Measurements from ENCODE around the gene LLGL2. TPM values are rescaled to one million over a fixed set of nuclear protein-coding genes. Genes with fewer than 3 reads are reported as not detected.
"Not testable (repeated sequence)": the region's sequence is repeated elsewhere in the genome, so short reads cannot be mapped to it uniquely, and the experiment has no call there.

LLGL2 gene
- polyA plus RNA-seq, 1 donor, result 13.5 TPM

DNA sequence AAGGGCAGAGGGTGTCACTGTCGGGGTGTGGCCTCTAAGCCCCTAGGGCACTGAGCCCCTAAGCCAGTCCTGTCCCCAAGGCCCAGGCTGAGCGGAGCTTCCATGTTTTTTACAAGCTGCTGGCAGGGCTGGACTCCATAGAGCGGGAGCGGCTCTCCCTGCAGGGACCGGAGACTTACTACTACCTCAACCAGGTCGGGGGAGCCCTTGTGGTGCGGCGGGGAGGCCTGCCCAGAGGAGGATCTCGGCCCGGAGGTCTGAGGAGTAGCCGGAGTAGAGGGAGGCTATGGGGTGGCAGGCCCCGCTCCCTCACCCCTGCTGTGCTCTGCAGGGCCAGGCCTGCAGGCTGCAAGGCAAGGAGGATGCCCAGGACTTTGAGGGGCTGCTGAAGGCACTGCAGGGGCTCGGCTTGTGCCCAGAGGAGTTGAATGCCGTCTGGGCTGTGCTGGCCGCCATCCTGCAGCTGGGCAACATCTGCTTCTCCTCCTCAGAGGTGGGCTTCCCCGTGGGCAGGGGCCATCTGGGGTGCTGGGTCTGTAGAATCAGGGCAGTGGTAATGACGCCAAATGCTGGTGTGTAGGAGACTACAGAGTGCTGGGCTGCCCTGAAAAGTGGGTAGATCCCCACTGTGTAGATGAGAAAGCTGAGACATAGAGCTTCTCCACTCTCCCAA, 67.0 kb downstream of the LLGL2 start:
- DNase-seq, result no peak

- DNase-seq, result not testable (repeated sequence)
Measured at GRCh38 chr17:75593430-75593829, 67.9 kb downstream of the LLGL2 start.

DNA sequence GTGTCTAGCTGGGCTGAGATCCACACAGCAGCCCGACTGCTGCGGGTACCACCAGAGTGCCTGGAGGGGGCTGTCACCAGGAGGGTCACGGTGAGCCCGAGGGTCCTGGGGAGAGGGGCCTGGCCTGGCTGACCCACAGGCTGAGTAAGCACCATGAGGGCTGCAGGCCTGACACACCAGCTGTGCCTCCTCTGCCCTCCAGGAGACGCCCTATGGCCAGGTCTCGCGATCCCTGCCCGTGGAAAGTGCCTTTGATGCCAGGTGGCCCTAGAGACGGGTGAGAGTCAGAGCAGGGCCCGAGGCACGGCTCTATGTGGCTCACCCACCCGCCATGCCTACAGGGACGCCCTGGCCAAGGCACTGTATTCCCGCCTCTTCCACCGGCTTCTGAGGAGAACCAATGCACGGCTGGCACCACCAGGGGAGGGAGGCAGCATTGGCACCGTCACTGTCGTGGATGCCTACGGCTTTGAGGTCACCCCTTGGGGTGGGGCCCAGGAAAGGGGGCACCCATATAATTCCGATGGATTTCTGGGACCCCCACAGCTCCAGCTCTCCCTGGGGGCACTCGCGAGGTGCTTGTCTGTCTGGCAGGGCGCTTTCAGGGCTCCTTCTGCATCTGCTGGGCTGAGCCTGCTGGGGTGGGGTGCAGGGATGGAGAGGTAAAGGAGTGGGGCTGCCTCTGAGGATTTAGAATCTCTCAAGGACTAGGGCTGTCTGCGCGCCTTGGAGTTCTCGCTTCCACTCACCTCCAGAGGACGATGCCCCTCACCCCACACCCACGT, 69.2 kb downstream of the LLGL2 start:
- DNase-seq, result no peak

DNA sequence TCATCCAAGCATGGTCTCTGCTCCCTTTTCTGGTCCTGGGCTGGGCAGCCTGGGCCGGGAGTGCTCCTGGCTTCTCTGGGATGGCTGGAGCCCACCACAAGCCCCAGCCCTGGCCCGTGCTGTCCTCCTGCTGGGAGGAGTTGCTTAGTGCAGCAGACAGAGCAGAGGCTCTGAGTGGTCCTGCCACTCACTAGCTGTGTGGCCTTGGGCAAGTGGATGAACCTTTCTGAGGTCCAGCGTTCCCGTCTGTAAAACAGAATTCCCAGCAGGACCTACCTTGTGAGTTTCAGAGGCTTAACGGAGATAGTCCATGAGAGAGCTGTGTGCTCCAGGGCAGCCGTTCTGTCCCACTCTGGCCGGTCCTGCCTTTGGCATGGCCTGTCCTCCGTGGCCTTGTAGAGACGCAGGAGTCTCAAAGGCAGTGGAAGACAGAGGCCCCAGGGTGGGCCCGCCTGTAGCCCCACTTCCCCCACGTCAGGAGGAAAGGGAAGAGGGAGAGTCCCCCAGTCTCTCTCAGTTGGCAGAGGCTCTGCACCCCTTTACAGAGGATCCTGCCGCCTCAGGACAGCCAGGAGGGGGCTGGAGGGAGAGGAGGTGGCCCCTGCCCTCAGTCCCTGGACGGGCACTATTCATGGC, 69.9 kb downstream of the LLGL2 start:
- no peak for DNase-seq

DNA sequence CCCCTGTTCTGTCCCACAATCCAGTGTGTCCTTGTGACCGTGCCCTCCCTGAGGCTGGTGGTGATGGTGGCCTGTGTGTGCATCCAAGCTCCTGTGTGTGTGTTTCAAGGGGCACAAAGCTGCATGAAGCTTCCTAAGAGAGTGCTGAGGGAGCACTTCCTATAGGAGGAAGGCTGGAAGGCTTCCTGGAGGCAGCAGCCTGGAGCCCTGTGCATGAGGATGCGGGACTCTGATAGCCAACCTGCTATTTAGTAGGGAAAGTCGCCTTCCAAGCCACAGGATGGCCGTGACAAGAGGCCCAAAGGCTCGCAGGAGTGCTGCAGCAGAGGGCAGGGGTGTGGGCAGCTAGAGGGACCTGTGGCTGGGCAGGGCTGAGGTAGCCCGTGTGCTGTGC, 70.4 kb downstream of the LLGL2 start:
- DNase-seq, result no peak

DNA sequence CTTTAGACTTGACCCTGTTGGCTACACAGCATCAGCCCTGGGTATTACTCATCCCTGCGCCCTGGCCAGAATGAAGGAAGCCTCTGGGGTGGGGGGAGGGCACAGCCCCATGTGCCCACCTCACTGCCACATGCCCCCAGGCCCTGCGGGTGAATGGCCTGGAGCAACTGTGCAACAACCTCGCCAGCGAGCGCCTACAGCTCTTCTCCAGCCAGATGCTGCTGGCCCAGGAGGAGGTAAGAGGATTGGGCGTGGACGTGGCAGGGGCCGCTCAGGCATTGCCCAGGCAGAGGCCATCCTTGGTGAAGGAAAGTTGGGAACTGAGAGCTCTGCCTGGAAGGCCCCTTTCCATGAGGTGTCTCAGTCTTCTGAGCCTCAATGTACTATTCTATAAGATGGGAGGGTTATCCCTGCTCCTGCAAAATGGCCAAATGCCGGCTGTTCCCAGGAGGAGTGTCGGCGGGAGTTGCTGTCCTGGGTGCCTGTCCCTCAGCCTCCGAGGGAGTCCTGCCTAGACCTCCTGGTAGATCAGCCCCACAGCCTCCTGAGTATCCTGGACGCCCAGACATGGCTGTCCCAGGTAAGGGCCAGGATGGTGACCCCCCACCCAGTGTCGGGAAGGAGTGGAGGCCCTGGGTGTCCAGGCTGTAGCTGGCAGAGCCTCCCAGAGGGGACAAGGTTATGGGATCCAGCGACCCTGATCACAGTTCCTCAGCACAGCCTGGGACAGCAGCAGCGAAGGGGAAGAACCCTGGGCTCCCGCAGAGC, 71.0 kb downstream of the LLGL2 start:
- no peak for DNase-seq

DNA sequence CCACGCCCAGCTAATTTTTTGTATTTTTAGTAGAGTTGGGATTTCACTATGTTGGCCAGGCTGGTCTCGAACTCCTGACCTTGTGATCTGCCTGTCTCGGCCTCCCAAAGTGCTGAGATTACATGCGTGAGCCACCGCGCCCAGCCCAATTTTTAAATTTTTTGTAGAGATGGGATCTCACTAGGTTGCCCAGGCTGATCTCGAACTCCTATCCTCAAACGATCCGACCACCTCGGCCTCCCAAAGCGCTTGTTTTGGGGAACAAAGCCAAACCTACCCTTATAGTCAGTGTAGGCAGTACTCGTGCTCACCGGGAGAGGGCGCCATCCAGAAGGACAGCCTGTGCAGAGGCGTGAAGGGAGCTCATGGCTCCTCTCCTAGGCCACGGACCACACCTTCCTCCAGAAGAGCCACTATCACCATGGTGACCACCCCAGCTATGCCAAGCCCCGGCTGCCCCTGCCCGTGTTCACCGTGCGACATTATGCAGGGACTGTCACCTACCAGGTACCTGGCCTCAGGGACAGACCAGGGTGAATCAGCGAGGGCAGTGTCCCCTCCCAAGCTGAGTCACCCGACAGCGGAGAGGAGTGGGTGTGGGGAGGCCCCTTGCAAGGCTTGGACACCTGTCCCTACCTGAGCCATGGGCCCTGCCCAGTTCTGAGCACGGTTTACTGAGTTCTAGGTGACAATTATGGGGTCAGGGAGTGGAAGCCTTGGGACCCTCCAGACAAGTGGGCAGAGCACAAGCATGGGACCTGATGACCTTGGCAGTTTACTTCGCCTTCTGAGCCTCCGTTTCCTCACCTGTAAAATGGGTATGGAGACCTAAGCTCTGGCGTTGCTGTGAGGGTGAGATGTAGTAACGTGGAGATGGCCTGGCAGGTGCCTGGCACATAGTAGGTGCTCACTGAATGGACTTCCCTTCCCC, 75.8 kb downstream of the LLGL2 start:
- no peak for DNase-seq

DNA sequence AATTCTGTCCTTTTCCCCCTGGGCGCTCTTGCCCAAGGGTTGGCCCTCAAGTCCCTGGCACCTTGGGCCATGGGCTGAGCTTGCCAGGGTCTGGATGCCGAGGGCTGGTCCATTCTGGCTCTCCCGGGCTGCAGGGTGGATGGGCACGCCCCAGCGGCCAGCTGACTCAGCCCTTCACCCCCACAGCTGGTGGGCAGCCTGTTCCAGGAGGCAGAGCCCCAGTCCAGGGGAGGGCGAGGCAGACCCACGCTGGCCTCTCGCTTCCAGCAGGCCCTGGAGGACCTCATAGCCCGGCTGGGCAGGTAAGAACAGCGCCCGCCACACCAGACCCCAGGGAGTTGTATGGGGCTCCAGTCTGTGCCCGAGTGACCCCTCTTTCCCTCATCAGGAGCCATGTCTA, 77.1 kb downstream of the LLGL2 start:
- no peak for DNase-seq

DNA sequence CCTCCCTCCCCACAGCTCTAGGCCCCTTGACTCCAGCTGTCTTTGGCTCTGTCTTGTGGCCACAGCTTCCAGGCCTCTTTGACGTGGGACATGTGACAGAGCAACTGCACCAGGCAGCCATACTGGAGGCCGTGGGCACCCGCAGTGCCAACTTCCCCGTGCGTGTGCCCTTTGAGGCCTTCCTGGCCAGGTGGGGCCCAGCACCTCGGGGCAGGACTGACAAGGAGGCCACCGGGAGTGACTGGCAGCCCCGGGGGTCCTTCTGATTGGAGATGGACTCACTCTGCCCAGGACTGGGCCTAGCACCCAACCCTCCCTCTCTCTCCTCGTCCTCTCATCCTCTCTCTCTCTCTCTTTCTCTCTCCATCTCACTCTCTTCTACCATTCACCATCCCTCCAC, 77.6 kb downstream of the LLGL2 start:
- DNase-seq, result no peak

- DNase-seq, result no peak
Measured at GRCh38 chr17:75604034-75604695, 78.7 kb downstream of the LLGL2 start.

DNA sequence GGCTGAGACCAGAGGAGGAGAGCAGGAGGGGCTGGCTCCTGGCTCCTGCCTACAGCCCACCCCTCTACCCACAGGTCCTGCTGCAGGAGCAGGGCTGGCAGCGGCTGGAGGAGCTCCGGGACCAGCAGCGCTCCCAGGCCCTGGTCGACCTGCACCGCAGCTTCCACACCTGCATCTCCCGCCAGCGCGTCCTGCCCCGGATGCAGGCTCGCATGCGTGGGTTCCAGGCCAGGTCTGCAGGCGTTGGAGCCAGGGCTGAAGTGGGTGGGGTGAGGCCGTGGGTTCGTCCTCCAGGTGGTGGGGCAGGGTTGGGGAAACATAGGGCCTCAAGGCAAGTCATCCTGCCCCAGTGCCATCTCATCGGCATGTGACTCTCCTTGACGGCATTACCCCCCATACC, 80.3 kb downstream of the LLGL2 start:
- no peak for DNase-seq

DNA sequence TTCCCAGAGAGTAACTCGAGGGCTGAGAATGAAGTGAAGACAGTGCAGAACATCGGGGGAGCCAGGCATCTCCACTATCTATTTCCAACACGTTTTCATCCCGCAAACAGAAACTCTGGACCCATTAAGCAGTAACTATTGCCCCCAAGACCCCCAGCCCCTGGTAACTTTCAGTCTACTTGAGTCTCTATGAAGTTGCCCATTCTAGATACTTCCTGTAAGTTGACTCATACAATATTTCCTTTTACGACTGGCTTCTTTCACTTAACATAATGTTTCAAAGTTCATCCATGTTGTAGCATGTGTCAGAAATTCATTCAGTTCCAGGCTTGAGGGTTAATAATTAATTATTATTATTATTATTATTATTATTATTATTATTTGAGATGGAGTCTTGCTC, 81.6 kb downstream of the LLGL2 start:
- DNase-seq, result no peak

DNA sequence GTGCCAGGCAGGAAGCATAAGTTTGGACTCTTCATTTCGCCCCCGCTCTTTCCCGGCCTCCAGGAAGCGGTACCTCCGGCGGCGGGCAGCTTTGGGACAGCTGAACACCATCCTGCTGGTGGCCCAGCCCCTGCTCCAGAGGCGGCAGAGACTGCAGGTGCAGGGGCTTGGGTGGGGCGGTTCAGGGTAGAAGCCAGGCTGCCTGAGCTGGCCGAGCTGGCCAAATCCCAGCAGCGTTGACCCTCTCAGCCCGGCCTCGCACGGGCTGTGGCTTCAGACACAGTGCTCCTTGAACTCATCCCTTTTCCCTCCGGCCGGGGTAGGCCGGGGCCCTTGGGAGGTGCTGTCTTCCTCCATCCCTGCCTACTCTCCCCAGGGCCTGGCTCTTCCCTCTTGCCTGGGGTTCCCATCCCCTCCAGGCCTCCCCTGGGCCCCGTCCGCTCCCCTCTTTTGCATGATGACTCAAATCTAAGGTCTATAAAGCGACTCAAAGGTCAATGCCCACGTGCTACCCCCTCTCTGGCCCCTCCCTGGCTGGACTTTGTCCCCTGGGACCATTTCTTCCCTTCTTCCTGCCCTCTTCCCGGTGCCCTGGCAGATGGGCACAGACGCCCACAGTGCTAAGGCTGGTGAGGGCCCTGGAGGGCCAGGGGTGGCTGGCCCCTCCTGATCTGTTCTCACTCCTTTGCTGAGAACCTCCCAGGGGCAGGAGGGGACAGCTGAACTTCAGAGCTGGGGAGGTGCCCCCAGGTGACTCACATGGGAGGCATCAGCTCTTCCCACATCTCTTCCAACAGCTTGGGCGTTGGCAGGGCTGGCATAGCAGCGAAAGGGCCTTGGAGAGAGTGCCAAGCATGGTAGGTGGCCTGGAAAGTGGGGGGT, 84.8 kb downstream of the LLGL2 start:
- DNase-seq, result no peak

- DNase-seq, result no peak
Measured at GRCh38 chr17:75611851-75612429, 86.4 kb downstream of the LLGL2 start.

- no peak for DNase-seq
Measured at GRCh38 chr17:75612906-75613626, 87.6 kb downstream of the LLGL2 start.

- DNase-seq, result no peak
Measured at GRCh38 chr17:75614006-75614405, 88.5 kb downstream of the LLGL2 start.

DNA sequence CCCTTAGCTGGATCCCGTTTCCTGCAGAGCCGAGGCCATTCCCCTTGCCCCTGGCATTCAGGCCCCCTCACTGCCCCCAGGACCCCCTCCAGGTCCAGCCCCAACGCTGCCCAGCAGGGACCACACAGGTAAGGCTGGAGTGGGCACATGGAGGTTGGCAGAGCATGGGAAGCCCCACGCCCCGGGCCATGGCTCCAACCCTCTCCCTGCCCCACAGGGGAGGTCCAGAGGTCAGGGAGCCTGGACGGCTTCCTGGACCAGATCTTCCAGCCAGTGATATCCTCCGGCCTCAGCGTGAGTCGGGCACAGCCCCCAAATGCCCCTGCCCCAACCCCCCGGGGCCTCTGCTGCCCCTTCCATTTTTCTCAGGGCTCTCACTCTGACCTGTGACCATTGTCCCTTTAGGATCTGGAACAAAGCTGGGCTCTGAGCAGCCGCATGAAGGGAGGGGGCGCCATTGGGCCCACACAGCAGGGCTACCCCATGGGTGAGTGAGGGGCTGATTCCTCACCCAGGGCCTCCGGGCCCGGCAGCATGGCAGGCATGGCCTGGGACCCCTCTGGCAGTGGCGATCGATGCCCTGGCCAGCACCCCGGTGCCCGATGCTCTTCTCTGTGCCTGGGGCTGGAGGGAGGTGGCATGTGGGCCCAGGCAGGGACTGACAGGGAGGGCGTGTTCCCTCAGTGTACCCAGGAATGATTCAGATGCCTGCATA, 89.2 kb downstream of the LLGL2 start:
- DNase-seq, result no peak

- DNase-seq, result no peak
Measured at GRCh38 chr17:75615301-75615700, 89.8 kb downstream of the LLGL2 start.

Data from hindlimb muscle (tissue), 1 donor.